Measurements from ENCODE around the gene RCAN1. TPM values are rescaled to one million over a fixed set of nuclear protein-coding genes. Genes with fewer than 3 reads are reported as not detected.

RCAN1 gene
- total and polyA plus RNA-seq, 9 of the 15 experiments (the other 6 are each of a cell fraction or from before 2014, with no cell fraction given) = 4.4 to 16.5 (median 12.3) TPM

GRCh38 chr21:34640858-34641257 lies 25.9 kb upstream of the RCAN1 start (continued):
- no peak for TF ChIP-seq GTF2A2 (tag; IDR thresholded peaks at IDR 0.05)
- TF ChIP-seq, protein P1, sequence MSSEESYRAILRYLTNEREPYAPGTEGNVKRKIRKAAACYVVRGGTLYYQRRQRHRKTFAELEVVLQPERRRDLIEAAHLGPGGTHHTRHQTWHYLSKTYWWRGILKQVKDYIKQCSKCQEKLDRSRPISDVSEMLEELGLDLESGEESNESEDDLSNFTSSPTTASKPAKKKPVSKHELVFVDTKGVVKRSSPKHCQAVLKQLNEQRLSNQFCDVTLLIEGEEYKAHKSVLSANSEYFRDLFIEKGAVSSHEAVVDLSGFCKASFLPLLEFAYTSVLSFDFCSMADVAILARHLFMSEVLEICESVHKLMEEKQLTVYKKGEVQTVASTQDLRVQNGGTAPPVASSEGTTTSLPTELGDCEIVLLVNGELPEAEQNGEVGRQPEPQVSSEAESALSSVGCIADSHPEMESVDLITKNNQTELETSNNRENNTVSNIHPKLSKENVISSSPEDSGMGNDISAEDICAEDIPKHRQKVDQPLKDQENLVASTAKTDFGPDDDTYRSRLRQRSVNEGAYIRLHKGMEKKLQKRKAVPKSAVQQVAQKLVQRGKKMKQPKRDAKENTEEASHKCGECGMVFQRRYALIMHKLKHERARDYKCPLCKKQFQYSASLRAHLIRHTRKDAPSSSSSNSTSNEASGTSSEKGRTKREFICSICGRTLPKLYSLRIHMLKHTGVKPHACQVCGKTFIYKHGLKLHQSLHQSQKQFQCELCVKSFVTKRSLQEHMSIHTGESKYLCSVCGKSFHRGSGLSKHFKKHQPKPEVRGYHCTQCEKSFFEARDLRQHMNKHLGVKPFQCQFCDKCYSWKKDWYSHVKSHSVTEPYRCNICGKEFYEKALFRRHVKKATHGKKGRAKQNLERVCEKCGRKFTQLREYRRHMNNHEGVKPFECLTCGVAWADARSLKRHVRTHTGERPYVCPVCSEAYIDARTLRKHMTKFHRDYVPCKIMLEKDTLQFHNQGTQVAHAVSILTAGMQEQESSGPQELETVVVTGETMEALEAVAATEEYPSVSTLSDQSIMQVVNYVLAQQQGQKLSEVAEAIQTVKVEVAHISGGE (CRISPR knock-in tag; IDR thresholded peaks at IDR 0.05) = no peak
- no peak for TF ChIP-seq RUNX1 (IDR thresholded peaks at IDR 0.05; ENCODE audit: low read depth)
- TF ChIP-seq ZBTB26 (CRISPR knock-in tag; IDR thresholded peaks at IDR 0.05) = no peak
- TF ChIP-seq PYGO2 (tag; IDR thresholded peaks at IDR 0.05) = no peak
- no peak for TF ChIP-seq LARP7 (IDR thresholded peaks at IDR 0.05)
- TF ChIP-seq ZNF561 (CRISPR knock-in tag; conservative IDR thresholded peaks at IDR 0.05) = no peak
- no peak for TF ChIP-seq IRF9 (tag; IDR thresholded peaks at IDR 0.05)
- TF ChIP-seq ZNF197 (CRISPR knock-in tag; IDR thresholded peaks at IDR 0.05; ENCODE audit: low read depth) = no peak
- TF ChIP-seq, protein P2, sequence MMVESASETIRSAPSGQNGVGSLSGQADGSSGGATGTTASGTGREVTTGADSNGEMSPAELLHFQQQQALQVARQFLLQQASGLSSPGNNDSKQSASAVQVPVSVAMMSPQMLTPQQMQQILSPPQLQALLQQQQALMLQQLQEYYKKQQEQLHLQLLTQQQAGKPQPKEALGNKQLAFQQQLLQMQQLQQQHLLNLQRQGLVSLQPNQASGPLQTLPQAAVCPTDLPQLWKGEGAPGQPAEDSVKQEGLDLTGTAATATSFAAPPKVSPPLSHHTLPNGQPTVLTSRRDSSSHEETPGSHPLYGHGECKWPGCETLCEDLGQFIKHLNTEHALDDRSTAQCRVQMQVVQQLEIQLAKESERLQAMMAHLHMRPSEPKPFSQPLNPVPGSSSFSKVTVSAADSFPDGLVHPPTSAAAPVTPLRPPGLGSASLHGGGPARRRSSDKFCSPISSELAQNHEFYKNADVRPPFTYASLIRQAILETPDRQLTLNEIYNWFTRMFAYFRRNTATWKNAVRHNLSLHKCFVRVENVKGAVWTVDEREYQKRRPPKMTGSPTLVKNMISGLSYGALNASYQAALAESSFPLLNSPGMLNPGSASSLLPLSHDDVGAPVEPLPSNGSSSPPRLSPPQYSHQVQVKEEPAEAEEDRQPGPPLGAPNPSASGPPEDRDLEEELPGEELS (CRISPR knock-in tag; IDR thresholded peaks at IDR 0.05; ENCODE audit: borderline replicate concordance) = no peak
- TF ChIP-seq PURB (CRISPR knock-in tag; IDR thresholded peaks at IDR 0.05; ENCODE audit: low read depth) = no peak
- no peak for TF ChIP-seq NR3C1 (CRISPR knock-in tag; IDR thresholded peaks at IDR 0.05)
- TF ChIP-seq, protein P3, sequence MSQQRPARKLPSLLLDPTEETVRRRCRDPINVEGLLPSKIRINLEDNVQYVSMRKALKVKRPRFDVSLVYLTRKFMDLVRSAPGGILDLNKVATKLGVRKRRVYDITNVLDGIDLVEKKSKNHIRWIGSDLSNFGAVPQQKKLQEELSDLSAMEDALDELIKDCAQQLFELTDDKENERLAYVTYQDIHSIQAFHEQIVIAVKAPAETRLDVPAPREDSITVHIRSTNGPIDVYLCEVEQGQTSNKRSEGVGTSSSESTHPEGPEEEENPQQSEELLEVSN (IDR thresholded peaks at IDR 0.05; ENCODE audit: borderline replicate concordance in 1 of 2, extremely low read depth in 1 of 2, insufficient read depth in 1 of 2, insufficient read length in 1 of 2, low read depth in 1 of 2, low read length in 1 of 2, poor library complexity in 1 of 2, severe bottlenecking in 1 of 2) = no peak
- TF ChIP-seq ZNF75A (CRISPR knock-in tag; IDR thresholded peaks at IDR 0.05) = no peak
- no peak for TF ChIP-seq ESRRA (IDR thresholded peaks at IDR 0.05; ENCODE audit: borderline replicate concordance, low read depth)
- TF ChIP-seq, protein P4, sequence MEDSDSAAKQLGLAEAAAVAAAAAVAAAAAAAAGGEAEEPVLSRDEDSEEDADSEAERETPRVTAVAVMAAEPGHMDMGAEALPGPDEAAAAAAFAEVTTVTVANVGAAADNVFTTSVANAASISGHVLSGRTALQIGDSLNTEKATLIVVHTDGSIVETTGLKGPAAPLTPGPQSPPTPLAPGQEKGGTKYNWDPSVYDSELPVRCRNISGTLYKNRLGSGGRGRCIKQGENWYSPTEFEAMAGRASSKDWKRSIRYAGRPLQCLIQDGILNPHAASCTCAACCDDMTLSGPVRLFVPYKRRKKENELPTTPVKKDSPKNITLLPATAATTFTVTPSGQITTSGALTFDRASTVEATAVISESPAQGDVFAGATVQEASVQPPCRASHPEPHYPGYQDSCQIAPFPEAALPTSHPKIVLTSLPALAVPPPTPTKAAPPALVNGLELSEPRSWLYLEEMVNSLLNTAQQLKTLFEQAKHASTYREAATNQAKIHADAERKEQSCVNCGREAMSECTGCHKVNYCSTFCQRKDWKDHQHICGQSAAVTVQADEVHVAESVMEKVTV (CRISPR knock-in tag; IDR thresholded peaks at IDR 0.05) = no peak
